WTC11 (cell line): ENCODE data around the gene PRRC2A. TPM values are rescaled to one million over a fixed set of nuclear protein-coding genes. Genes with fewer than 3 reads are reported as not detected.
A peak's percentile ranks its signal among the peaks of the same experiment; 100 is the strongest.

Experiments
- ATAC-seq: fragments of 200-7000 bp; cut with Tn5 transposase; 2 replicates; pipeline ENCODE4 v1.10.0; 2021; ENCODE audit warnings: mild to moderate bottlenecking, moderate library complexity
- CTCF ChIA-PET: fragments of 300-600 bp; sonication (Branson Sonifier 250); formaldehyde crosslinking; loops from one replicate; lab custom pipeline; 2021; ENCODE audit warnings: antibody characterized with exemption; lab: Charles Lee
- POLR2A ChIA-PET: fragments of 350-600 bp; sonication (Branson Sonifier 250); formaldehyde crosslinking; loops from one replicate; lab custom pipeline; 2021; ENCODE audit warnings: antibody characterized with exemption; lab: Charles Lee
- DNase-seq: peaks from one replicate; pipeline ENCODE4 v3.0.0; 2021; ENCODE audit warnings: low spot score
- H3K27ac Mint-ChIP-seq: 2 replicates; pipeline ENCODE4 v1.8.0; 2021; ENCODE audit warnings: mixed read lengths
- H3K27me3 Mint-ChIP-seq: 2 replicates; pipeline ENCODE4 v1.8.0; 2021; ENCODE audit warnings: low read depth, mild to moderate bottlenecking, moderate library complexity, mixed read lengths
- H3K36me3 Mint-ChIP-seq: 2 replicates; pipeline ENCODE4 v1.8.0; 2021; ENCODE audit warnings: mixed read lengths
- H3K4me1 Mint-ChIP-seq: 2 replicates; pipeline ENCODE4 v1.8.0; 2022; ENCODE audit warnings: mixed read lengths
- H3K4me3 Mint-ChIP-seq: 2 replicates; pipeline ENCODE4 v1.8.0; 2021; ENCODE audit warnings: mild to moderate bottlenecking, moderate library complexity, mixed read lengths
- H3K9me3 Mint-ChIP-seq: 2 replicates; pipeline ENCODE4 v1.8.0; 2021; ENCODE audit warnings: mixed read lengths
- ETV6 ChIP-seq: sonication (generic); formaldehyde crosslinking; IDR thresholded peaks from 2 replicates; pipeline ENCODE4 v1.8.1; 2022; ENCODE audit warnings: mild to moderate bottlenecking, missing genetic modification reagents
- FOXJ3 ChIP-seq: sonication (generic); formaldehyde crosslinking; IDR thresholded peaks from 2 replicates; pipeline ENCODE4 v1.9.0; 2021; ENCODE audit warnings: missing genetic modification reagents, mild to moderate bottlenecking, borderline replicate concordance
- FOXK1 ChIP-seq: sonication (generic); formaldehyde crosslinking; IDR thresholded peaks from 2 replicates; pipeline ENCODE4 v1.8.0; 2022; ENCODE audit warnings: mild to moderate bottlenecking, moderate library complexity, missing genetic modification reagents
- FOXP1 ChIP-seq: sonication (generic); formaldehyde crosslinking; IDR thresholded peaks from 2 replicates; pipeline ENCODE4 v1.8.0; 2022; ENCODE audit warnings: missing genetic modification reagents, mild to moderate bottlenecking, moderate library complexity, borderline replicate concordance
- IRF2 ChIP-seq: sonication (generic); formaldehyde crosslinking; IDR thresholded peaks from 2 replicates; pipeline ENCODE4 v1.8.0; 2022; ENCODE audit warnings: low read depth, missing genetic modification reagents, borderline replicate concordance
- MYBL2 ChIP-seq: sonication (generic); formaldehyde crosslinking; IDR thresholded peaks from 2 replicates; pipeline ENCODE4 v1.8.1; 2023; ENCODE audit warnings: mild to moderate bottlenecking, moderate library complexity, missing genetic modification reagents
- RELA ChIP-seq: sonication (generic); formaldehyde crosslinking; IDR thresholded peaks from 2 replicates; pipeline ENCODE4 v1.8.1; 2022; ENCODE audit warnings: missing genetic modification reagents, mild to moderate bottlenecking, borderline replicate concordance
- SMAD4 ChIP-seq: sonication (generic); formaldehyde crosslinking; IDR thresholded peaks from 2 replicates; pipeline ENCODE4 v1.8.0; 2022; ENCODE audit warnings: mild to moderate bottlenecking, missing genetic modification reagents
- SOX15 ChIP-seq: fragments of 250-450 bp; sonication (Bioruptor Pico); IDR thresholded peaks from 2 replicates; pipeline ENCODE4 v1.9.0; 2021; ENCODE audit warnings: mild to moderate bottlenecking
- TCF7 ChIP-seq: sonication (generic); formaldehyde crosslinking; IDR thresholded peaks from 2 replicates; pipeline ENCODE4 v1.8.0; 2022; ENCODE audit warnings: mild to moderate bottlenecking, low read depth, missing genetic modification reagents, moderate library complexity
- ZMAT4 ChIP-seq: fragments of 250-450 bp; sonication (Bioruptor Pico); IDR thresholded peaks from 2 replicates; pipeline ENCODE4 v1.9.0; 2021; ENCODE audit warnings: mild to moderate bottlenecking
- ZNF263 ChIP-seq: sonication (generic); formaldehyde crosslinking; IDR thresholded peaks from 2 replicates; pipeline ENCODE4 v1.8.1; 2022; ENCODE audit warnings: low read depth, mild to moderate bottlenecking, moderate library complexity, missing genetic modification reagents
- total RNA-seq: library from RNA; stranded (reverse); gene quantifications from 3 replicates; pipeline ENCODE4 v1.2.3, GENCODE V29; 2021
- TF ChIP-seq, protein P1 (sequence below): sonication (generic); formaldehyde crosslinking; conservative IDR thresholded peaks from 2 replicates; pipeline ENCODE4 v1.8.1; 2022; ENCODE audit warnings: mild to moderate bottlenecking, missing genetic modification reagents
- TF ChIP-seq, protein P2 (sequence below): sonication (generic); formaldehyde crosslinking; IDR thresholded peaks from 2 replicates; pipeline ENCODE4 v1.8.0; 2023; ENCODE audit warnings: mild to moderate bottlenecking, missing genetic modification reagents
- TF ChIP-seq, protein P3 (sequence below): sonication (generic); formaldehyde crosslinking; IDR thresholded peaks from 2 replicates; pipeline ENCODE4 v1.8.0; 2023; ENCODE audit warnings: missing genetic modification reagents
- TF ChIP-seq, protein P4 (sequence below): fragments of 250-450 bp; sonication (Bioruptor Pico); conservative IDR thresholded peaks from 2 replicates; pipeline ENCODE4 v1.9.0; 2021; ENCODE audit warnings: mild to moderate bottlenecking
- TF ChIP-seq, protein P5 (sequence below): sonication (generic); formaldehyde crosslinking; IDR thresholded peaks from 2 replicates; pipeline ENCODE4 v1.8.1; 2022; ENCODE audit warnings: low read depth, mild to moderate bottlenecking, moderate library complexity, missing genetic modification reagents, borderline replicate concordance

PRRC2A gene
- total RNA-seq, 1 experiment from 2014 or later, result 372 TPM

DNA sequence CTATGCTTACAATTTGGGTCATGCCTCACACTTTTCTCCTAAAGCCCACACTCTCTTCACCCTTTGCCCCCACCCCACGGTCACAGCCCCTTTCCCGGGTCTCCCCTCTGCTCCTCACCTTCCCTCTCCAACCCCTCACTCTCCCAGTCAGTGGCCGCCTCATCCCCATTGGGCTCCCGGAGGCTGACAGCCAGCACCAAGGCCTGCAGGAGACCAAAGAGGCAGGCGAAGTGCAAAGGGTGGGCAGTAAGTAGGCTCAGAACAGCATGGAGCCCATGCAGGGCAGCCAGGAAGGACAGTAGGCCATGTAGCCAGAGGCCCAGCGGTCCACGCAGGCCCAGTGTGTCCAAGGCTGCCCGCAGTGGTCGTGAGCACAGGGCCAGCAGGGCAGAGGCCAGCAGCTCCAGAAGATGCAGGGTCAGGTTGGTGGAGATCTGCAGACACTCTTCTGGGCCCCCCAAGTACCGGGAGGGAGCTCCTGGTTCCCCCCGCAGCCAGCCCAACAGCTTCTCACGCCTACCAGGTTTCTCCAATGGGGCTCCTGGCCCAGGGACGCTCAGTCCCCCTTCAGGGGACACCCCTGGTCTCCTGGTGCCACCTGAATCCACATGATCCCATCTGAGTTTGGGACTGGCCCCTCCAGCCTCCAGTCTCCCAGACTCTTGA is 38.6 kb downstream of the PRRC2A start:
- Mint-ChIP-seq H3K27ac (peak overlapping the region; percentile 83; the same call in 1 of the 2 replicates), H3K36me3 (peaks cover 24% of the 10 kb centered on the region), H3K9me3 (no peaks in the 10 kb centered on the region), H3K27me3 (no peaks in the 10 kb centered on the region), H3K4me1 (peaks cover 30% of the 10 kb centered on the region), H3K4me3 (peak overlapping the region; percentile 89)
- DNase-seq (no peak), ATAC-seq (no peak)
- TF ChIP-seq ETV6 (CRISPR knock-in tag), result no peak
- no peak for TF ChIP-seq FOXJ3 (CRISPR knock-in tag)
- no peak for TF ChIP-seq SMAD4 (CRISPR knock-in tag)
- TF ChIP-seq, protein P1, sequence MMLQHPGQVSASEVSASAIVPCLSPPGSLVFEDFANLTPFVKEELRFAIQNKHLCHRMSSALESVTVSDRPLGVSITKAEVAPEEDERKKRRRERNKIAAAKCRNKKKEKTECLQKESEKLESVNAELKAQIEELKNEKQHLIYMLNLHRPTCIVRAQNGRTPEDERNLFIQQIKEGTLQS (CRISPR knock-in tag), result no peak
- TF ChIP-seq, protein P2, sequence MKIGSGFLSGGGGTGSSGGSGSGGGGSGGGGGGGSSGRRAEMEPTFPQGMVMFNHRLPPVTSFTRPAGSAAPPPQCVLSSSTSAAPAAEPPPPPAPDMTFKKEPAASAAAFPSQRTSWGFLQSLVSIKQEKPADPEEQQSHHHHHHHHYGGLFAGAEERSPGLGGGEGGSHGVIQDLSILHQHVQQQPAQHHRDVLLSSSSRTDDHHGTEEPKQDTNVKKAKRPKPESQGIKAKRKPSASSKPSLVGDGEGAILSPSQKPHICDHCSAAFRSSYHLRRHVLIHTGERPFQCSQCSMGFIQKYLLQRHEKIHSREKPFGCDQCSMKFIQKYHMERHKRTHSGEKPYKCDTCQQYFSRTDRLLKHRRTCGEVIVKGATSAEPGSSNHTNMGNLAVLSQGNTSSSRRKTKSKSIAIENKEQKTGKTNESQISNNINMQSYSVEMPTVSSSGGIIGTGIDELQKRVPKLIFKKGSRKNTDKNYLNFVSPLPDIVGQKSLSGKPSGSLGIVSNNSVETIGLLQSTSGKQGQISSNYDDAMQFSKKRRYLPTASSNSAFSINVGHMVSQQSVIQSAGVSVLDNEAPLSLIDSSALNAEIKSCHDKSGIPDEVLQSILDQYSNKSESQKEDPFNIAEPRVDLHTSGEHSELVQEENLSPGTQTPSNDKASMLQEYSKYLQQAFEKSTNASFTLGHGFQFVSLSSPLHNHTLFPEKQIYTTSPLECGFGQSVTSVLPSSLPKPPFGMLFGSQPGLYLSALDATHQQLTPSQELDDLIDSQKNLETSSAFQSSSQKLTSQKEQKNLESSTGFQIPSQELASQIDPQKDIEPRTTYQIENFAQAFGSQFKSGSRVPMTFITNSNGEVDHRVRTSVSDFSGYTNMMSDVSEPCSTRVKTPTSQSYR (CRISPR knock-in tag), result no peak
- no peak for TF ChIP-seq FOXK1
- no peak for TF ChIP-seq MYBL2 (CRISPR knock-in tag)
- ChIA-PET POLR2A (no interaction called here), CTCF (interaction anchor here (1.0 to 1.1 kb wide), 2 partner anchors 108 to 113 kb away, joined by 3 read pairs; partner anchors contain the start of gene ATP6V1G2)

DNA sequence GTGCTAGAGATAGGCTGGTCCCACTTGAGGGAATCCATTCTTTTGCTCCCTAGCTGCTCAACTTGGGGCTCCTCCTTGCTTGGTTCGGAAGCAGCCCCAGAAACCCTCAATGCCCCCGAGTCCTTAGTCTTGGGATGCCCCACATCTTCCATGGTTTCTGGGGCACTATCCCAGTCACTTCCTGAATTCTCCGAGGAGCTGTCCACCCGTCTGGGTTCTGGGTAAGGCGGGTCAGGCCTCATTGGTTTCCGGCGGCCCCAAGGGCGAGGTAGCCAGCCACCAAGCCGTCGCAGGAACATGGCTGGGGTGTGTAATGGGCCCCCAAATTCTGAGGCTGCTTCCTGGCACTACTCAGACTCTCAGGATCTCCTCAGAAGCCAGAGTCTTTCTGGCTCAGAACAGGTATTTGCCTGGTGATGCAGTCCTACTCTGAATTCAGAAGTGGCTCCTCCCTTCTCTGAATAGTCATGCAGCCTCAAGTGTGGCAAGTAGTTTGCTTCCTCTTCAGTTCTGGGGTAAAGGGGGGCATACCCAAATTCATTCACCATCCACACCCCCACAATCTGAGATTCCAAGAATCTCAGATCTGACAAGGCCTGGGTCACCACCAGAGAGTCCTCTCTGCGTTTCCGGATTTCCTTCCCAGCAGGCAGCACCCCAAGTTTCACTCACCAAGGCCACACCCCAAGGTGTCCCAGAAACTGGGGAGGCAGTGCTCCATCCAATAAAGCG is 39.3 kb downstream of the PRRC2A start:
- DNase-seq (no peak), ATAC-seq (no peak; the same call in 1 of the 2 replicates)
- no peaks in the 10 kb centered on the region for H3K9me3 Mint-ChIP-seq
- ChIA-PET CTCF (interaction anchor here (1.0 to 2.2 kb wide), 12 partner anchors 8 to 293 kb away, joined by 3 to 14 read pairs (median 8); partner anchors contain the start of genes ATP6V1G2, BAG6, CLIC1 and DDAH2), POLR2A (interaction anchor here (0.9 to 1.4 kb wide), 5 partner anchors 8 to 79 kb away, joined by 3 to 11 read pairs (median 4); partner anchors contain the start of genes ABHD16A, BAG6 and MSH5)
- peaks cover 29% of the 10 kb centered on the region for H3K36me3 Mint-ChIP-seq
- H3K4me1 Mint-ChIP-seq, result peaks cover 37% of the 10 kb centered on the region
- no peaks in the 10 kb centered on the region for H3K27me3 Mint-ChIP-seq
- TF ChIP-seq FOXP1 (CRISPR knock-in tag), result no peak
- TF ChIP-seq, protein P3, sequence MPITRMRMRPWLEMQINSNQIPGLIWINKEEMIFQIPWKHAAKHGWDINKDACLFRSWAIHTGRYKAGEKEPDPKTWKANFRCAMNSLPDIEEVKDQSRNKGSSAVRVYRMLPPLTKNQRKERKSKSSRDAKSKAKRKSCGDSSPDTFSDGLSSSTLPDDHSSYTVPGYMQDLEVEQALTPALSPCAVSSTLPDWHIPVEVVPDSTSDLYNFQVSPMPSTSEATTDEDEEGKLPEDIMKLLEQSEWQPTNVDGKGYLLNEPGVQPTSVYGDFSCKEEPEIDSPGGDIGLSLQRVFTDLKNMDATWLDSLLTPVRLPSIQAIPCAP (CRISPR knock-in tag), result no peak
- TF ChIP-seq SOX15 (CRISPR knock-in tag), result no peak
- TF ChIP-seq RELA (CRISPR knock-in tag), result no peak
- no peak for TF ChIP-seq TCF7 (CRISPR knock-in tag)
- TF ChIP-seq, protein P4, sequence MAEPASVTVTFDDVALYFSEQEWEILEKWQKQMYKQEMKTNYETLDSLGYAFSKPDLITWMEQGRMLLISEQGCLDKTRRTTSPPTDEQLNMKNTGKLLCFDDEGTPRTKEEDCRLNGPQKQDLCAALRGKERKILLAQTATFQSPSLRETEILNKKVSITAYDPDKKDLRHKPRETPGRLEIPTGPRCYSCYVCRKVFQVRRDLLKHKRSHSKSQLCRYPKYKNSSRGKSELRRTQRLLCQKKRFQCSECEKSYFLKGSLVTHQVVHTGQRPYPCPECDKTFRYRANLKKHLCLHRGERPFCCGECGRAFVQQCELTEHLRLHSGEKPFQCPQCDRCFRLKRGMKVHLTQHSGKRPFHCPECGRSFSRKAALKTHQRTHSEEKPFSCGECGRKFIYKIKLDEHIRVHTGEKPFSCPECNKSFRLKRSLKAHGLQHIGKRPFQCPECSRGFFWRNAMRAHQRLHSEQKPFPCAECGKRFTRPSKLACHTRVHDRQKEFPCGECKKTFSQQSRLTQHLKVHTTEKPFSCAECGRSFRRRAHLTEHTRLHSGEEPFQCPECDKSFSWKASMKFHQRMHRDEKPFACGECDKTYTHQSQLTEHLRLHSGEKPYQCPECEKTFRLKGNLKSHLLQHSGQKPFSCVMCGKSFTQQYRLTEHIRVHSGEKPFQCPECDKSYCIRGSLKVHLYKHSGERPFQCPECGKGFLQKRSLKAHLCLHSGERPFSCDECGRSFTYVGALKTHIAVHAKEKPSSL, result no peak
- TF ChIP-seq IRF2, result no peak
- TF ChIP-seq ZNF263 (CRISPR knock-in tag), result no peak
- no peak for TF ChIP-seq ZMAT4 (CRISPR knock-in tag)
- TF ChIP-seq, protein P5, sequence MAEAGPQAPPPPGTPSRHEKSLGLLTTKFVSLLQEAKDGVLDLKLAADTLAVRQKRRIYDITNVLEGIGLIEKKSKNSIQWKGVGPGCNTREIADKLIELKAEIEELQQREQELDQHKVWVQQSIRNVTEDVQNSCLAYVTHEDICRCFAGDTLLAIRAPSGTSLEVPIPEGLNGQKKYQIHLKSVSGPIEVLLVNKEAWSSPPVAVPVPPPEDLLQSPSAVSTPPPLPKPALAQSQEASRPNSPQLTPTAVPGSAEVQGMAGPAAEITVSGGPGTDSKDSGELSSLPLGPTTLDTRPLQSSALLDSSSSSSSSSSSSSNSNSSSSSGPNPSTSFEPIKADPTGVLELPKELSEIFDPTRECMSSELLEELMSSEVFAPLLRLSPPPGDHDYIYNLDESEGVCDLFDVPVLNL (CRISPR knock-in tag), result no peak
- peak overlapping the region; percentile 89 for H3K4me3 Mint-ChIP-seq
- peak overlapping the region; percentile 83 for H3K27ac Mint-ChIP-seq
